Osteoblast (primary cell): ENCODE results near the gene SLC24A3. TPM values are rescaled to one million over a fixed set of nuclear protein-coding genes. Genes with fewer than 3 reads are reported as not detected.

Source experiments
- DNase-seq: peaks from one replicate; pipeline ENCODE4 v3.0.0; 2011; ENCODE audit warnings: low spot score, mixed read lengths; ENCODE audit not compliant: insufficient read length; ENCODE audit errors: missing footprints
- H2AFZ ChIP-seq: 2 replicates; pipeline ENCODE4 v1.6.0; 2011; ENCODE audit warnings: mild to moderate bottlenecking, low read length
- H3K27ac ChIP-seq: 2 replicates; pipeline ENCODE4 v1.5.1; 2011; ENCODE audit warnings: mild to moderate bottlenecking, low read depth, low read length, moderate library complexity
- H3K27me3 ChIP-seq: 2 replicates; pipeline ENCODE4 v1.6.0; 2012; ENCODE audit warnings: mild to moderate bottlenecking, control low read depth, inconsistent platforms, low read length, moderate library complexity; ENCODE audit not compliant: insufficient read depth
- H3K36me3 ChIP-seq: 2 replicates; pipeline ENCODE4 v1.5.1; 2011; ENCODE audit warnings: mild to moderate bottlenecking, low read length, control low read depth, moderate library complexity; ENCODE audit not compliant: insufficient read depth
- H3K4me1 ChIP-seq: 2 replicates; pipeline ENCODE4 v1.5.1; 2011; ENCODE audit warnings: mild to moderate bottlenecking, low read length, control low read depth, moderate library complexity; ENCODE audit not compliant: insufficient read depth
- H3K4me2 ChIP-seq: 2 replicates; pipeline ENCODE4 v1.6.0; 2011; ENCODE audit warnings: mild to moderate bottlenecking, low read length; ENCODE audit not compliant: insufficient read depth
- H3K4me3 ChIP-seq: fragments of 200-600 bp; sonication (generic); 3 replicates; pipeline ENCODE4 v1.5.1; 2012; ENCODE audit warnings: mild to moderate bottlenecking, low read length, inconsistent platforms; ENCODE audit not compliant: insufficient read depth
- H3K79me2 ChIP-seq: 2 replicates; pipeline ENCODE4 v1.6.0; 2012; ENCODE audit warnings: mild to moderate bottlenecking, low read length, control low read depth, inconsistent platforms; ENCODE audit not compliant: insufficient read depth
- H3K9me3 ChIP-seq: 2 replicates; pipeline ENCODE4 v1.5.1; 2011; ENCODE audit warnings: low read depth, low read length, control low read depth
- H4K20me1 ChIP-seq: 2 replicates; pipeline ENCODE4 v1.6.0; 2012; ENCODE audit warnings: mild to moderate bottlenecking, low read length, control low read depth; ENCODE audit not compliant: insufficient read depth
- CTCF ChIP-seq: IDR thresholded peaks from 2 replicates; pipeline ENCODE4 v1.5.1; 2011; ENCODE audit warnings: mild to moderate bottlenecking, low read depth, low read length, moderate library complexity; ENCODE audit errors: extremely low read depth
- total RNA-seq: library from RNA; depleted of rRNA; stranded (reverse); fragments of >200 nt; gene quantifications from 2 replicates; pipeline ENCODE4 v1.2.3, GENCODE V29; 2012

The SLC24A3 gene
- total RNA-seq, 1 donor = 1.1 TPM

DNA sequence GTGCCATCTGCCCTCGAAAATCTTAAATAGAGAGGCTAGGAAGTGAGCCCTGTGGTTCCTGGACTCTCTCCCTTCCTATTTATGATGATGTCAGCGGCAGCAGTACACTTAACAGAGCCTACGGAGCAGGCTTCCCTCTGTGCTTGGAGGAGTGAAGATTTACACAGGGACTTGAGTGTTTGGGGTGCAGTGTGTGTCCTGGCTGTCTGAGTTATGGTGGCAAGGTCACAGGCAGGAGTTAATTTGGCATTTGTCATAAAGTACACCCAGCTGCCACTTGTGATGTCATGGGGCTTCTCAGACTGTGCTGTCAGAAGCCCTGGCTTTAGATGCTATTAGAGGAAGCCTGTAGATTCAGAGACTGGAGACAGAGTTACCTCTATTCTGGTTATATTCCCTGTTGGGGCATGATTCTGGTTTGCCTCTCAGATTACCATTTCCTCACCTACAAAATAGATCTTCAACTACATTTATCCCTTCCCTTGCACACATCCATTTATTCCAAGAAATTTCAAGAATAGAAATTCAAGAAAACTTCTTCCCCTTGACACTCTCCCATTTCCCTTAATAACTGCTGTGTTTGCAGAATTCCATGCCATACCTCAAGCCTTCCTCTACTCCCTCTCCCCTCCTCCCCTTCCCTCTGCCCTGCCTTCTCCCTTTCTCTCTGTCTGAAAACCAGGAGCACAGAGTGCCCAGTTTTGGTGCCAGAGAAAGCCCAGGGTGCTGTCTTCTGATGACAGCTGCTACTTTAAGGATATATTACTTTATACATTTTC, 72.1 kb downstream of the SLC24A3 start:
- no peak for TF ChIP-seq CTCF
- Histone ChIP-seq H3K36me3 (no peaks in the 10 kb centered on the region), H3K27me3 (no peaks in the 10 kb centered on the region), H3K27ac (no peak overlapping the region), H3K4me2 (no peak overlapping the region), H2AFZ (no peak overlapping the region), H3K79me2 (no peaks in the 10 kb centered on the region), H4K20me1 (no peaks in the 10 kb centered on the region), H3K9me3 (no peaks in the 10 kb centered on the region), H3K4me3 (no peak overlapping the region), H3K4me1 (no peaks in the 10 kb centered on the region)
- no peak for DNase-seq

GRCh38 chr20:19285436-19285835, 73.0 kb downstream of the SLC24A3 start:
- Histone ChIP-seq H3K36me3 (no peaks in the 10 kb centered on the region), H3K9me3 (no peaks in the 10 kb centered on the region), H3K79me2 (no peaks in the 10 kb centered on the region), H3K27me3 (no peaks in the 10 kb centered on the region), H3K27ac (no peak overlapping the region), H3K4me3 (no peak overlapping the region), H4K20me1 (no peaks in the 10 kb centered on the region), H3K4me1 (no peaks in the 10 kb centered on the region), H2AFZ (no peak overlapping the region), H3K4me2 (no peak overlapping the region)
- no peak for DNase-seq
- no peak for TF ChIP-seq CTCF

DNA sequence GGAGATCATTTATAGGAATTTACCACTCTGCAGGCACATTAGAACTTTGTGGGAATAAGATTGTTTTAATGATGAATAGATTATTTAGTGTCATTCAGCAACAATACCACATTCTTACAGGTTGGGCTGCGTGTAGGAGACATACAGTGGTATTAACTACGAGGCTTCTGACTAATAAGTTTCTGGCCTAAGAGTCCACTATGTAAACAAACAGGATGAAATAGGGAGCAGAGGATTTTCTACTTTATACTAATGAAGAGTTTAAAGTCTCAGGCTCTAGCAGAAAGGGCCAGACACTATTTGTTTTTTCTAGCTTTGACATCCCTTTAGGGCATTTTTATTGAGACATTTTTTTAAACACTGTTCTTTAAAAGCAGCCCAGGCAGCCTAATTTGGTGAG, 75.6 kb downstream of the SLC24A3 start:
- Histone ChIP-seq H3K36me3 (no peaks in the 10 kb centered on the region), H3K9me3 (no peaks in the 10 kb centered on the region), H3K79me2 (no peaks in the 10 kb centered on the region), H3K4me2 (no peak overlapping the region), H3K4me1 (no peaks in the 10 kb centered on the region), H3K4me3 (no peak overlapping the region), H3K27ac (no peak overlapping the region), H2AFZ (no peak overlapping the region), H4K20me1 (no peaks in the 10 kb centered on the region), H3K27me3 (no peaks in the 10 kb centered on the region)
- DNase-seq = no peak
- no peak for TF ChIP-seq CTCF

GRCh38 chr20:19288636-19289035, 76.2 kb downstream of the SLC24A3 start:
- no peak overlapping the region for H2AFZ ChIP-seq
- H4K20me1 ChIP-seq = no peaks in the 10 kb centered on the region
- DNase-seq = peak; percentile 73
- H3K9me3 ChIP-seq = no peaks in the 10 kb centered on the region
- no peak overlapping the region for H3K4me3 ChIP-seq
- H3K36me3 ChIP-seq = no peaks in the 10 kb centered on the region
- H3K4me1 ChIP-seq = no peaks in the 10 kb centered on the region
- H3K4me2 ChIP-seq = no peak overlapping the region
- no peak overlapping the region for H3K27ac ChIP-seq
- no peaks in the 10 kb centered on the region for H3K27me3 ChIP-seq
- no peaks in the 10 kb centered on the region for H3K79me2 ChIP-seq
- no peak for TF ChIP-seq CTCF
